GM23338 (cell line): ENCODE measurements around the gene GPR18. TPM values are rescaled to one million over a fixed set of nuclear protein-coding genes. Genes with fewer than 3 reads are reported as not detected.

ENCODE experiments used
- ATAC-seq: fragments of 200-7000 bp; cut with Tn5 transposase; 3 replicates; pipeline ENCODE4 v1.9.1; 2020
- DNase-seq: peaks from one replicate; pipeline ENCODE4 v3.0.0-alpha.2; 2015; ENCODE audit warnings: low spot score
- H2AFZ ChIP-seq: fragments of 200-600 bp; sonication (generic); 2 replicates; pipeline ENCODE4 v1.8.0; 2016; ENCODE audit warnings: antibody characterized with exemption, mild to moderate bottlenecking, moderate library complexity
- H3F3A ChIP-seq: fragments of 200-600 bp; sonication (generic); replicated peaks from 2 replicates; pipeline ENCODE4 v1.8.0; 2017; ENCODE audit warnings: antibody characterized with exemption, mixed run types, low read depth
- H3K27ac ChIP-seq: fragments of 200-600 bp; sonication (generic); 2 replicates; pipeline ENCODE4 v1.6.1; 2016; ENCODE audit warnings: low read depth
- H3K27me3 ChIP-seq: fragments of 200-600 bp; sonication (generic); 2 replicates; pipeline ENCODE4 v1.8.0; 2016; ENCODE audit warnings: mild to moderate bottlenecking, mixed run types, moderate library complexity; ENCODE audit not compliant: insufficient read depth
- H3K36me3 ChIP-seq: fragments of 200-600 bp; sonication (generic); 2 replicates; pipeline ENCODE4 v1.8.0; 2016; ENCODE audit warnings: mild to moderate bottlenecking; ENCODE audit not compliant: insufficient read depth
- H3K4me1 ChIP-seq: fragments of 200-600 bp; sonication (generic); 2 replicates; pipeline ENCODE4 v1.8.0; 2016; ENCODE audit warnings: mild to moderate bottlenecking, moderate library complexity; ENCODE audit not compliant: insufficient read depth
- H3K4me2 ChIP-seq: fragments of 200-600 bp; sonication (generic); 2 replicates; pipeline ENCODE4 v1.7.1; 2017; ENCODE audit warnings: mixed run types
- H3K4me3 ChIP-seq: fragments of 200-600 bp; sonication (generic); 2 replicates; pipeline ENCODE4 v1.6.1; 2016; ENCODE audit warnings: mixed run types
- H3K79me2 ChIP-seq: fragments of 200-600 bp; sonication (generic); replicated peaks from 2 replicates; pipeline ENCODE4 v1.8.0; 2017; ENCODE audit warnings: mild to moderate bottlenecking; ENCODE audit not compliant: insufficient read depth
- H3K9me2 ChIP-seq: fragments of 200-600 bp; sonication (generic); 2 replicates; pipeline ENCODE4 v1.8.0; 2017; ENCODE audit not compliant: insufficient read depth
- H4K20me1 ChIP-seq: fragments of 200-600 bp; sonication (generic); replicated peaks from 2 replicates; pipeline ENCODE4 v1.8.0; 2017; ENCODE audit warnings: mild to moderate bottlenecking; ENCODE audit not compliant: insufficient read depth
- H3K27ac Mint-ChIP-seq: 2 replicates; pipeline ENCODE4 v1.8.0; 2020; ENCODE audit warnings: inconsistent platforms, mild to moderate bottlenecking, moderate library complexity, mixed read lengths
- H3K27me3 Mint-ChIP-seq: 3 replicates; pipeline ENCODE4 v1.8.0; 2022; ENCODE audit warnings: low read depth, mild to moderate bottlenecking, moderate library complexity, mixed read lengths, inconsistent platforms; ENCODE audit not compliant: insufficient read depth, poor library complexity
- H3K36me3 Mint-ChIP-seq: 3 replicates; pipeline ENCODE4 v1.8.0; 2021; ENCODE audit warnings: low read depth, mild to moderate bottlenecking, inconsistent platforms, moderate library complexity, mixed read lengths
- H3K4me1 Mint-ChIP-seq: 3 replicates; pipeline ENCODE4 v1.8.0; 2020; ENCODE audit warnings: mild to moderate bottlenecking, inconsistent platforms, mixed read lengths
- H3K4me3 Mint-ChIP-seq: 3 replicates; pipeline ENCODE4 v1.8.0; 2021; ENCODE audit warnings: moderate library complexity, mild to moderate bottlenecking, inconsistent platforms, mixed read lengths
- H3K9me3 Mint-ChIP-seq: 3 replicates; pipeline ENCODE4 v1.8.0; 2020; ENCODE audit warnings: moderate library complexity, mild to moderate bottlenecking, inconsistent platforms, mixed read lengths
- CREB1 ChIP-seq: fragments of 250-450 bp; sonication (Bioruptor Pico); IDR thresholded peaks from 2 replicates; pipeline ENCODE4 v1.5.0; 2020; ENCODE audit warnings: low read depth, mild to moderate bottlenecking, moderate library complexity
- EZH2 ChIP-seq: fragments of 200-600 bp; sonication (generic); IDR thresholded peaks from one replicate; pipeline ENCODE4 v1.8.0; 2017; ENCODE audit warnings: antibody characterized with exemption, mild to moderate bottlenecking, low read depth; ENCODE audit not compliant: unreplicated experiment
- EZH2phosphoT487 ChIP-seq: fragments of 200-600 bp; sonication (generic); IDR thresholded peaks from one replicate; pipeline ENCODE4 v1.8.1; 2018; ENCODE audit warnings: antibody characterized with exemption; ENCODE audit not compliant: unreplicated experiment
- NANOG ChIP-seq: IDR thresholded peaks from 2 replicates; pipeline ENCODE4 v1.6.1; 2016; ENCODE audit warnings: antibody characterized with exemption, borderline replicate concordance
- STAT1 ChIP-seq: IDR thresholded peaks from one replicate; pipeline ENCODE4 v1.6.1; 2016; ENCODE audit warnings: antibody characterized with exemption; ENCODE audit not compliant: unreplicated experiment
- ZNF114 ChIP-seq: fragments of 250-450 bp; sonication (Bioruptor Pico); IDR thresholded peaks from 2 replicates; pipeline ENCODE4 v1.5.0; 2020; ENCODE audit warnings: mild to moderate bottlenecking, moderate library complexity
- ZNF331 ChIP-seq: fragments of 250-450 bp; sonication (Bioruptor Pico); IDR thresholded peaks from 2 replicates; pipeline ENCODE4 v1.5.0; 2020; ENCODE audit warnings: low read depth, mild to moderate bottlenecking, moderate library complexity
- ZNF462 ChIP-seq: fragments of 250-450 bp; sonication (Bioruptor Pico); IDR thresholded peaks from 2 replicates; pipeline ENCODE4 v1.5.0; 2020; ENCODE audit warnings: mild to moderate bottlenecking, moderate library complexity
- polyA plus RNA-seq: library from polyadenylated mRNA; unstranded; fragments of >200 nt; fragmentation: Nextera tagmentation; extraction: Ambion mirVana; gene quantifications from 2 replicates; pipeline ENCODE4 v1.2.1, GENCODE V29; 2016
- total RNA-seq: library from RNA; depleted of rRNA; stranded (reverse); fragments of >200 nt; shearing (Covaris generic); gene quantifications from 2 replicates; pipeline ENCODE4 v1.2.3, GENCODE V29; 2014

Gene GPR18
- total and polyA plus RNA-seq, 2 experiments from 2014 or later, result 2.6 TPM; not detected in 1

GRCh38 chr13:99301913-99302636, 43.9 kb upstream of the GPR18 start (continued):
- TF ChIP-seq STAT1, result no peak
- no peak for TF ChIP-seq EZH2
- no peak for TF ChIP-seq CREB1
- TF ChIP-seq NANOG, result no peak
- TF ChIP-seq ZNF462 (CRISPR knock-in tag), result no peak

- Histone ChIP-seq H3K27me3 (no peaks in the 10 kb centered on the region), H4K20me1 (peaks cover 12% of the 10 kb centered on the region), H2AFZ (no peak overlapping the region), H3K27ac (no peak overlapping the region), H3F3A (no peaks in the 10 kb centered on the region), H3K4me1 (no peaks in the 10 kb centered on the region), H3K9me2 (no peaks in the 10 kb centered on the region), H3K79me2 (no peaks in the 10 kb centered on the region), H3K4me3 (no peak overlapping the region), H3K4me2 (no peak overlapping the region), H3K36me3 (no peaks in the 10 kb centered on the region)
- Mint-ChIP-seq H3K27ac (no peak overlapping the region), H3K36me3 (no peaks in the 10 kb centered on the region), H3K9me3 (no peaks in the 10 kb centered on the region), H3K4me1 (peaks cover 9% of the 10 kb centered on the region; the same call in 2 of the 3 replicates), H3K27me3 (no peaks in the 10 kb centered on the region), H3K4me3 (no peak overlapping the region)
- DNase-seq, result no peak
- ATAC-seq, result no peak
- TF ChIP-seq ZNF462 (CRISPR knock-in tag), result no peak
- TF ChIP-seq ZNF114 (CRISPR knock-in tag), result no peak
- TF ChIP-seq EZH2phosphoT487, result no peak
- no peak for TF ChIP-seq ZNF331 (CRISPR knock-in tag)
Measured at GRCh38 chr13:99301056-99301838, 43.1 kb upstream of the GPR18 start.
